HG03175 (cell line): ENCODE data around the gene BORA.
"Not testable (repeated sequence)": the region's sequence is repeated elsewhere in the genome, so short reads cannot be mapped to it uniquely, and the experiment has no call there.

Source experiments
- ATAC-seq: cut with Tn5 transposase; IDR thresholded peaks from one replicate; pipeline ENCODE4 v1.9.1; 2021; ENCODE audit warnings: mild to moderate bottlenecking, moderate library complexity; ENCODE audit not compliant: unreplicated experiment

The BORA gene

DNA sequence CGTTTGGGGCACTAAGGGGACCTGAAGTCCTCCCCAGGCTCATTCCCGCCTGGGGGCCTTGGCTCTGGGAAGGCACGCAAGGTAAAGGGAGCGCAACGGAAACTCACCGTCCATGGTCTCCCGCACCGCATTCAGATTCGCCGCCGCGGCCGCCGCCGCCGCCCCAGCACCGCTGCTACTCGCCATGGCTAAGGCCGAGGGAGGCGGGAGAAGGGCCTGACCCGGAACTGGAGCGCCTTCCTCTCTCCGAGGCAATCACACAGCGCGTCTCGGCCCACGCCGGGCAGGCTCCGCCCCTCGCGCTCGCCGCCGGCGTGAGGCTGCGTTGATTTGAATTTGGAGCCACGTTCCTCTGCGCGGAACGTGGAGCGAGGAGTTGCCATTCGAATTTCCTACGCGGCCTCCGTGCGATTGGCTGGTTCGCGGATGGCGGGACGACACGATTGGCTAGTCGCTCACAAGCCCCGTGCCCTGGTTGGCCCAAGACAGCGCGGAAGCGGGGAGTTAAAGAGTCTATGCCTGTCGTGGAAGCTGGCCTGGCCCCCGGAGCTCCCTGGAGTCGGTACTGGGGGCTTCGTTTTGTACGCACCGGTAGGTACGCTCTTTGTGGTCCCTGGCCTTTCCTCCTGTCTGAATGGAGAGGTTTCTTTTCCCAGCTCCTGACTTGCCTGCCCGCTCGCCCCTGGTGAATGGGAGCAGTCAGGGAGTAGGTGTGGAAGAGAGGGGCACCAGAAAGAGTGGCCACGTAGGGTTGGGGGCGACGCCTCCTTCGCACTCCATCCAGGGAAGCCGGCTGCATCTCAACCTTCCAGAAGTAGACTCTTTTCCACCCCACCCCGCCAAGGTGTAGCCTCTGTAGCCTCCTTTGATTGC lies at the start of gene BORA, which contains the start of gene MZT1:
Gene BORA (plus strand): TSS at position 507 of the 873 bp plus-strand sequence. CDS start 1,018 bp downstream, outside the sequence.
Gene MZT1 (minus strand): TSS at position 213 of the 873 bp plus-strand sequence. CDS start 27 bp downstream, at position 186.
- ATAC-seq = peak; percentile 95

DNA sequence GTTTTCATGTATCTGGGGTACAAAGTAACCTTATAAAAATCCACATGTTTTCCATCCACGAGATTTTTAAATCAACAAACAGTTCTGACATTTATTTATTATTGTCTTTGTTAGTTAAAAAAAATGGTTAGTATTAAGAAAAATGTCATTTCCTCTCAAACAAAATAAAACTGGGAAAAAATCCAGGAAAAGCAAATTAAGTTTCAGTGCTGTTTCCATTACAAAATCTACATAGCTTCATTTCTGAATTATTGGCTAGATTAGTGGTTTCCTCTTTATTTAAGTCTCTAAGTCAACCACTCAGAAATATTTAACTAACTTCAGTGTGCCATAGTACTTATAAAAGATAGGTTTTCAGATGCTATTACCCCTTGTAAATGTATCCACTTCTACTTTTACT lies 49.4 kb upstream of the BORA start:
- no peak for ATAC-seq

GRCh38 chr13:72680353-72680752 lies 47.4 kb upstream of the BORA start:
- ATAC-seq = no peak

DNA sequence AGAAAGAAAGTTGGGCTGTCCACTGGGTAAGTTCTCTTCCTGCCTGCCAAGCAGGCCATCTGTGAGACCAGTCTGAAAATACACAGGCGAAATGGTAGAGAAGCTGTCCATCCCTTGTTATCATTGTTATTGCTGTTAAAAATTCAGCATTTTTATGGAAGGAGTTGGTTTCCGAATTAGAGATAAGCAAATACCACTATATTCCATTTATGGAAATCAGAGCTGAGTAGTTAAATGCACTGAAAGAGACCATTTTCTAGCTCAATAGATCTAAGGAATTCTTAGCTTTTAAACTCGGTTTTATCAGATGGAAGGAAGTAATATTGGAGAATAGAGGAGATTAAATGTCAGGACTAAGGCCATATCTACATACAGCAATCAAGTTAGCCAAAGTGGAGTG lies 41.0 kb upstream of the BORA start:
- no peak for ATAC-seq

GRCh38 chr13:72689181-72689696 lies 38.5 kb upstream of the BORA start:
- no peak for ATAC-seq

DNA sequence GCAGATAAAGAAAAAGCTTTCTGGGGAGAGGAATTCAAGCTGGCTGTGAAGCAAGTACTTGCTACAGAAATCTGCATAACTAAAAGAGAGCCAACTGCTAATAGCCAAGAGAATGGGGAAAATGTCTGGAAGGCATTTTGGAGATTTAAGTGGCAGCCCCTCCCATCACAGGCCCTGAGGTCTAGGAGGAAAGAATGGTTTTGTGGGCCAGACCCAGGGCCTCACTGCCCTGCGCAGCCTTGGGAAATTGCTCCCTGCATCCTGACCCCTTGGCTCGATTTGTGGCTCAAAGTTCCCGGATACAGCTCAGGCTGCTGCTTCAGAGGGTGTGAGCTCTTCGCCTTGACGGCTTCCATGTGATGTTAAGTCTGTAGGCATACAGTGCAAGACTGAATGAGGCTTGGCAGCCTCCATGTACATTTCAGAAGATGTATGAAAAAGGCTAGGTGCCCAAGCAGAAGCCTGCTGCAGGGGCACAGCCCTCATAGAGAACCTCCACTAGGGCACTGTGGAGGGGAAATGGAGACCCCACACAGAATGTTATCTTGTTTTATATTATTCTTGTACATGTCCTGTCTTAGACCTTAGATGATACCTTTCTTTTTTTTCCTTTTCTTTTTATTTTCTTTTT lies 34.7 kb upstream of the BORA start:
- ATAC-seq = no peak

DNA sequence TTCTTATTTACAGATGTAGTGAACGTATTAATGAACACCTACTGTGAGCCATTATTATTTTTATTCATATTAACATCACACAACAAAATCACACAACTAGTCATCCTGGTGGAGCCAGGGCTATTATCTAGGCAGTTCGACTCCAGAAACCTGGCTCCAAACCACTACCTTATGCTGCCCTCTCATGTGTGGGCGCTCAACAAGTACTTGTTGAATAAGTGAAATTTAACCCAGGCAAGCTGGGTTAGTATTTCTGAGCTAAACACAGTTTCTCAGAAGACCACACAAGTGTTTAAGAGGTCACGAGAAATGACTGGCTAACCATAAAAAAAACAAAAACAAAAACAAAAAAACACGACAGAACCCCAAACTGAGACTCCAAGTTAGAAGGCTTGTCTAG lies 33.9 kb upstream of the BORA start:
- ATAC-seq = no peak

GRCh38 chr13:72694314-72694713 lies 33.4 kb upstream of the BORA start:
- no peak for ATAC-seq

DNA sequence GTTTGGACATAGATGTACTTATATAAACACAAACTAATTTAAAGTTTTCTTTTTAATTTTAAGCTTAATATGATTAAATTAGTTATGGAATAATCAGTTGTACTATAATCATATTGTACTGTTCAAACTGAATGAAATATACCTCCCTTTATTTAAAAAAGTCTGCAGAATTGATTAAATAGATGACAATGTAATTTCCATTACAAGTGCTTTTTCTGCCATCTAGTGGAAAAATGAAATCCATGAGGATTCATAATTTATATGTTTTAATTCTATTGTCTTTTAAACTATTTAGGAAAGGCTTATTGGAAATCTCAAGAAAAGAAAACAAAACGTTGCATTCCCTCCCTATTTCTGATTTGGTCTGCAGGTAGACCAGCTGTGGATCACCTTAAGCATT lies 31.1 kb upstream of the BORA start:
- no peak for ATAC-seq

GRCh38 chr13:72698164-72698563 lies 29.6 kb upstream of the BORA start:
- ATAC-seq = no peak

DNA sequence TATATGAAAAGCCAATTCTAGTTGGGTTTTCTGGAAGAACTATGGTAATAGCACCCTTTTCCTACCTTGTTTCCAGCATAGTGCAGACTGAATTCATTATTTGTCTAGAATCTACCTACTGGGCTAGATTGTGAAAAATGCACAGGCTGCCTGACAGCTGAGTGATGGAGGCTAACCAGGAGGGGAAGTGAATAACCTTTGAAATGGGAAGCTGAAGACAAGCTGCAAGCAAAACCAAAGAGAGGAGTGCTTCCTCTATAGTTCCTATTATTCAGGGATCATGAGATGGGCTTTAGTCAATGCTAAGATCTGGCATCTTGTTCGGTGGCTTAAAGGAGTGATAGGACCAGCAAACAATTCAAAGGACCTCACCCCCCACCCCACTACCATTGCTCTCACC lies 27.2 kb upstream of the BORA start:
- ATAC-seq = no peak

DNA sequence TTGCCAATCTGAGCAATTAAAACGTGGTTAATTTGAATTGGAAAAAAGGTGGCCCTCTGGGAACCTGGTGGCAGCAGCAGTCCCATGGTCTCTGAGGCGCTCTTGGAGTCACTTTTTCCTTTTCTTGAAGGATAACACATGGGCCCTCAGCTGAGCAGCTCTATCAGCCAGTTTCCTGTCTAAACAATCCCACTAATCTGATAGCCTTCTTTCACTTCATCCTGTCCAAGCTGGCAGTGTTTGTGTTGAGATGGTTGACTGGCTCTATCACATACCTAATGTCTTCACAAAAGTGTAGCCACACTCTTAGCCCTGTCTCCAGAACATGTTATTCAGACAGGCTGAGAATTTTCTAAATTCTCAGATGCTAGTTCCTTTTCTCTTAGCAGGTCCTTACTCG lies 10.9 kb upstream of the BORA start:
- no peak for ATAC-seq

- ATAC-seq = not testable (repeated sequence)
Measured at GRCh38 chr13:72726185-72726584, 1.5 kb upstream of the BORA start.

- peak; percentile 33 for ATAC-seq
Measured at GRCh38 chr13:72726726-72727416, 852 bp upstream of the BORA start.

GRCh38 chr13:72728290-72728605 lies 525 bp downstream of the BORA start:
- ATAC-seq = no peak

GRCh38 chr13:72737033-72737432 lies 9.3 kb downstream of the BORA start:
- no peak for ATAC-seq

DNA sequence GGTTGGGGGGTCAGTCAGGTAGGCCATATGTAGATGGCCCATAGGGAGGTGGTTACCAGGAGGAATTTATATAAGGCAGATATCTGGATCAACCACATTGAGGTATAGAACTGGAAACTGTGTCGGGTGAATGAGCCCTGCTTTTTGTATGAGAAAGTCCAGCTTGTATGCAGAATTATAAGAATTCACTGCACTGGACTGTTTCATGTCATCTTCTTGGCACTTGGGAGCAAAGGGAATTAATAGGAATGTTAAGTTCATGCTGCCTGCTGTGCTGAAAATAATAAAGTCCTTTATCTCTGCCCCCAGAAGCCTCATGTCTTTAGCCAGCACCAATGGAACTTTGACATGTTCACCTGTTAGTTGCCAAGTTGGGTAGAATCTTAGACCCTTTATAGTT lies 12.3 kb downstream of the BORA start:
- no peak for ATAC-seq

DNA sequence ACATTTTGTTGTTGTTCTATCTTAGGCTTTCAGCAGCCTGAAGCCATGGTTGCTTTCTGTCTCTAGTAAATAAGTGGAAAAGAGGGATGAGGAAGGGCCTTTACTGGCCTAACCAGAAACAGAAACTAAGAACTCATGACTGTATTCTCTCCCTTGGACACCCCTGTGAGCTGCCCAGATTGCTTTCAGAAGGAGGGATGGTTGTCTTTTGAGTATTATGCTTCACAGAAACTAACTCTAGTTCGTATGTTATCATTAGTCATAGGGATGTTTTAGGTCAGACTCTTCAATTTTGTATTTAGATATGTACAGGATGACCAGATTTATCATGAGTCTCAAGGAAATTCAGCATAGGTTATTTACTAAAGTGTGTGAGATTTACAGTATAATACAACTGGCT lies 17.5 kb downstream of the BORA start:
- ATAC-seq = no peak

- no peak for ATAC-seq
Measured at GRCh38 chr13:72751220-72751619, 23.5 kb downstream of the BORA start.

GRCh38 chr13:72754111-72754510 lies 26.4 kb downstream of the BORA start:
- no peak for ATAC-seq

- no peak for ATAC-seq
Measured at GRCh38 chr13:72757792-72758535, 30.2 kb downstream of the BORA start.
